ENCODE measurements around the gene ZNF74.

Gene ZNF74

DNA sequence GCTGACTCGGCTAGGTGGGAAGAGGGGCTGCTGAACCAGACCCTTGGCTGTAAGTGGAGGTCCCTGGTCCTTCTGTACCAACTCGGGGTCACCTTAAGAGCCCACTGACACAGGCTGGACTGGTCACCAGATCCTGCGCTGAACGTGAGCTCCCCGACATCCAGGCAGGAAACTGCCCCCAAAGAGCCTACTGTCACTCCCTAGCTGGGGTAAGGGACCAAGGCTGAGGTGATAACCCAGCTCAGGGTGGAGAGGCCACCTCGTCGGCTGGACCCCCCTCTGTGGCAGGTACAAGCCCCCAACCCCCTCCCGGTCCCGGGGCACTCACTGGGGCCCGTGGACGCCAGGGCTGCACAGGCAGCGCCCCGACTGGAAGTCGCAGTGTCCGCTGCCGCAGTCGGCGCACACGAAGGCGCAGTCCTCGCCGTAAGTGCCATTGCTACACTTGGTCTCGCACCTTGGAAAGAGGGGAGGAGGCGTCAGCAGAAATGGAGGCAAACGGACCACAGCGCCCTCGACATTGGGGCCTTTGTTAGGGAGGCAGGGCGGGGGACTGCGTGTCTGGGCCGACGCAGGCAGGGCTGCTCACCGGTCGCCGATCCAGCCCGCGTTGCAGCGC lies 36.3 kb downstream of the ZNF74 start:
- DNase-seq (ENCODE audit: low read depth), result no peak
- no peak overlapping the region for H3K4me3 ChIP-seq (ENCODE audit: low read length)
- TF ChIP-seq, protein P1, sequence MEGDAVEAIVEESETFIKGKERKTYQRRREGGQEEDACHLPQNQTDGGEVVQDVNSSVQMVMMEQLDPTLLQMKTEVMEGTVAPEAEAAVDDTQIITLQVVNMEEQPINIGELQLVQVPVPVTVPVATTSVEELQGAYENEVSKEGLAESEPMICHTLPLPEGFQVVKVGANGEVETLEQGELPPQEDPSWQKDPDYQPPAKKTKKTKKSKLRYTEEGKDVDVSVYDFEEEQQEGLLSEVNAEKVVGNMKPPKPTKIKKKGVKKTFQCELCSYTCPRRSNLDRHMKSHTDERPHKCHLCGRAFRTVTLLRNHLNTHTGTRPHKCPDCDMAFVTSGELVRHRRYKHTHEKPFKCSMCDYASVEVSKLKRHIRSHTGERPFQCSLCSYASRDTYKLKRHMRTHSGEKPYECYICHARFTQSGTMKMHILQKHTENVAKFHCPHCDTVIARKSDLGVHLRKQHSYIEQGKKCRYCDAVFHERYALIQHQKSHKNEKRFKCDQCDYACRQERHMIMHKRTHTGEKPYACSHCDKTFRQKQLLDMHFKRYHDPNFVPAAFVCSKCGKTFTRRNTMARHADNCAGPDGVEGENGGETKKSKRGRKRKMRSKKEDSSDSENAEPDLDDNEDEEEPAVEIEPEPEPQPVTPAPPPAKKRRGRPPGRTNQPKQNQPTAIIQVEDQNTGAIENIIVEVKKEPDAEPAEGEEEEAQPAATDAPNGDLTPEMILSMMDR (conservative IDR thresholded peaks at IDR 0.05; ENCODE audit: low read depth, low read length), result no peak

DNA sequence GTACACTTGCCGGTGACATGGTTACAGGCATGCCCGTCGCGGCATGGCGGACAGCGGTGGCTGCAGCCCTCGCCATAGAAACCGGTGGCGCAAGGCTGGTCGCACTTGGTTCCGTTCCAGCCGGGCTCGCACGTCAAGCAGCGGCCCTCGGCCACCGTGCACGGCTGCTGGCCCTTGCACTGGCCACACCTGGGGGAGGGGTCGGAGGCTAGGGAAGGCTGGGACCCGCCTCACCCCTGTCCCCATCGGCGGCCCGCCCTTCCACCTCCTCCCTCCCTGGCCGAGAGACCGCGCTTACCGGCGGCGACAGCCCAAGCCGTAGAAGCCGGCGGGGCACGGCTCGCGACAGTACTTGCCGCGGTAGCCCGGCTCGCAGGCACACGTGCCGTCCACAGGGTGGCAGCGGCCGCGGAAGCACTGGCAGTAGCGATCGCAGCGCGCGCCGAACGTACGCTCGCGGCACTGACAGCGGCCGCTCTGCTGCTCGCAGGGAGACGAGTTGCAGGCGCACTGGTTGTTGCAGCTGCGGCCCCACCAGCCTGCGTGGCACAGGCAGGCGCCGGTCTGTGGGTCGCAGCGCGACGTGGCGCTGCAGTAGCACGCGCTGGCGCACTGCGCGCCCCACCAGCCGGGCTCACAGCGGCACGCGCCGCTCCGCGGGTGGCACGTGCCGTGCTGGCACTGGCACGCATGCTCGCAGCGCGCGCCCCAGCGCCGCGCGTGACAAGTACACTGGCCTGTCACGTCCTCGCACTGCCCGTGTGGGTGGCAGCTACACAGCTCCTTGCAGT lies 37.0 kb downstream of the ZNF74 start:
- peak overlapping the region; percentile 19 for H3K4me3 ChIP-seq (ENCODE audit: low read length)
- DNase-seq (ENCODE audit: low read depth), result no peak
- TF ChIP-seq, protein P1 (conservative IDR thresholded peaks at IDR 0.05; ENCODE audit: low read depth, low read length), result peak; percentile 43

DNA sequence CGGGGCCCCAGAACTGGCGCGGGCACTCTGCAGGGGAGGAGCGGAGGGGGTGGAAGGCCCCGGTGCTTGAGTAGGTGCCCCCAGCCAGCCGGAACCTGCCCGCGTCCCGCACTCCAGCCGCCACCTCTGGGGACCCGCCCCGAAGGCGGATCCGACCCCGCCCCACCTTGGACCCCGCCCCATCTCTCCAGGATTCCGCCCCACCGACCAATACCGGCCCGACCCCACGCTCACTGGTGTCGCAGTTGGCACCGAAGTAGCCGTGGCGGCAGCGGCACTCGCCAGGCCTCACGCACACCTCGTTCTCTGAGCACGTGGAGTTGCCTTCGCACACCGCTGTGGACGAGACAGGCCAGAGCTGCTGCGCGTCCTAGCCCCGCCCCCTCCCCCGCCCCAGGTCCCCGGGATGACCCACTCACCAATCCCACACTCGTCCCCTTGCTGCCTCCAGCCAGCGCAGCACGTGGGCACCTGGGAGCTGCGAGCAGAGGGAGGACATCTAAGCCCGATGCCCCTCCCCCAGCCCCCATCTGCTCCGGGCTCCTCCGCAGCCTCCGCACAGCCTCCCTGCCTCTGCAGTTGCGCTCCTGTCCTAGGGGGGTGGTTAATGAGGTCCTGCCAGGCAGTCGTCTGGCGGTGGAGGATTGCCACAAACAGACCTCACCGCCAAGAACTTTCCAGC lies 37.7 kb downstream of the ZNF74 start:
- no peak for DNase-seq (ENCODE audit: low read depth)
- TF ChIP-seq, protein P1 (conservative IDR thresholded peaks at IDR 0.05; ENCODE audit: low read depth, low read length), result no peak
- peak overlapping the region; percentile 19 for H3K4me3 ChIP-seq (ENCODE audit: low read length)

DNA sequence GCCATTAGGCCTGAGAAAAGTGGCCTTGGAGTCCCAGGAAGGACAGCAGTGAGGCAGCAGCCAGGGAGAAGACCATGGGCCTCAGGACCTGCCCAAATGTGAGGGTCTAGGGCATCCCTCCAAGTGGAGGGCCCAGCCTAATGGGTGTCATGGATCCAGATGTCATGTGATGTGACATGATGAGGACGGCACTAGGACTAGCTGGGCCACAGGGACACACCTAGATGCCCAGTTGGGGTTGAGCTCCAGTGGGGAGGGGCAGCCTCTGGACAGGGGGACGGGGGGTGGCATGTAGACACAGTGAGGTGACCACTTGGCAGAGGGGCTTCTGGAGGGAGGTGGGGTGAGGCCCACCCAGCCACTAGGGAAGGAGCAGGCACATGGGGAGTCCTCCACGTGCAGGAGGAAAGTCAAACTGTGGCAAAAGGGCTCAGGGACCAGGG lies 38.3 kb downstream of the ZNF74 start:
- TF ChIP-seq, protein P1 (conservative IDR thresholded peaks at IDR 0.05; ENCODE audit: low read depth, low read length), result no peak
- no peak for DNase-seq (ENCODE audit: low read depth)
- no peak overlapping the region for H3K4me3 ChIP-seq (ENCODE audit: low read length)

DNA sequence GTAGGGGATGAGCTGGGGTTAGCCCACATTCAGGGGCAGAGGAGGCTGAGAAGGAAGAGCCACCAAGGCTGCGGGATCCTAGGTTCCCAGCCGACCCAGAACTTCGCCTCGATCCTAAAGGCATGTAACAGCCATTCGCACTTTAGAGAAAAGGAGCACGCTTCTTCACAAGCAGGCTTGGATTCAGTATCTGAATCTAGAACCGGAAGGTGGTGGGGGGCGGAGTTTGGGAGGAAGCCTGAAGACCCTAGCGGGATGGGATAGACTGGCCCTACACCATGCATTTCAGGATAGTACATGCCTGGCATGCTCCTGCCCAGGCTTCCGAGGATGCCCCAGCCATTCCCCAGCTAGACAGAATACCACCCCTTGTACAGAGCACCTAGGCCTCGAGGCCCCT lies 39.2 kb downstream of the ZNF74 start:
- TF ChIP-seq, protein P1 (conservative IDR thresholded peaks at IDR 0.05; ENCODE audit: low read depth, low read length), result no peak
- no peak for DNase-seq (ENCODE audit: low read depth)
- H3K4me3 ChIP-seq (ENCODE audit: low read length), result no peak overlapping the region

DNA sequence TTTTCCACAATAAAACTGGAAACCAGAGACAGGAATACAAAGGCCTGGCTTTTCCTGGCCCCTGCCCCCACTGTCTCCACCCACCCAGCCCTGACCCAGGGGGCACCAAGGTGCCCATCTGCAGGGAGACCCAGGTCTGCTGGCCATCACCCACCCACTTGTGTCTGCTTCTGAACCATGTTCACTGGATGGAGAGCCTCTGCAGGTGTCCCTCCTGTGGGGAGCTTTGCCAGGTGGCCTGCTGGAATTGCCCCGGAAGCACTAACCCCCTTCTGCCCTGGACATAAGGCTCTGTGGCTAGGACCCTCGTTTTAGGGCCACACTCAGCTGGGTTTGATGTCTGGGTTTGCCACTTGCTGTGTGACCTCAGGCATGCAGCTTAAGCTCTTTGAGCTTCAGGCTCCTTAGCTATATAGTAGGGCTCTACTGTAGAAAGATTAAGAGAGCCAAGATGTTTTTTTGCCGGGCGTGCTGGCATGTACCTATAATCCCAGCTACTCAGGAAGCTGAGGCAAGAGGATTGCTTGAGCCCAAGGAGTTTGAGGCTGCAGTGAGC lies 39.8 kb downstream of the ZNF74 start:
- H3K4me3 ChIP-seq (ENCODE audit: low read length), result no peak overlapping the region
- DNase-seq (ENCODE audit: low read depth), result no peak
- TF ChIP-seq, protein P1 (conservative IDR thresholded peaks at IDR 0.05; ENCODE audit: low read depth, low read length), result no peak
